Cardiac muscle cell (in vitro differentiated cells and primary cell): ENCODE measurements around the gene KAZN. TPM values are rescaled to one million over a fixed set of nuclear protein-coding genes. Genes with fewer than 3 reads are reported as not detected.
A peak's percentile ranks its signal among the peaks of the same experiment; 100 is the strongest.

ENCODE experiments used
- DNase-seq, 2 donors: peaks; one replicate each; pipeline versions ENCODE4 v3.0.0 to v3.0.0-alpha.2; 2010 to 2017; ENCODE audit warnings: low read depth in 1 of 2, low spot score in 1 of 2
- H3K27ac ChIP-seq: fragments of 200-600 bp; sonication (generic); 2 replicates; pipeline ENCODE4 v1.5.1; 2016
- H3K27me3 ChIP-seq: fragments of 200-600 bp; sonication (generic); 2 replicates; pipeline ENCODE4 v1.6.0; 2016; ENCODE audit warnings: control low read depth
- H3K36me3 ChIP-seq: fragments of 200-600 bp; sonication (generic); 2 replicates; pipeline ENCODE4 v1.5.1; 2016; ENCODE audit warnings: control low read depth
- H3K4me1 ChIP-seq: fragments of 200-600 bp; sonication (generic); 2 replicates; pipeline ENCODE4 v1.8.1; 2017; ENCODE audit warnings: low read depth, mild to moderate bottlenecking, mixed run types
- H3K4me3 ChIP-seq: fragments of 200-600 bp; sonication (generic); 2 replicates; pipeline ENCODE4 v1.5.1; 2016; ENCODE audit warnings: mild to moderate bottlenecking
- H3K9me3 ChIP-seq: fragments of 200-600 bp; sonication (generic); 2 replicates; pipeline ENCODE4 v1.5.1; 2017; ENCODE audit warnings: low read depth, mild to moderate bottlenecking, control low read depth
- CTCF ChIP-seq: IDR thresholded peaks from 2 replicates; pipeline ENCODE4 v1.5.1; 2012; ENCODE audit warnings: low read depth, mild to moderate bottlenecking, low read length
- polyA plus RNA-seq: library from polyadenylated mRNA; unstranded; fragments of >200 nt; fragmentation: Nextera tagmentation; extraction: Ambion mirVana; gene quantifications from 2 replicates; pipeline ENCODE4 v1.2.1, GENCODE V29; 2016
- total RNA-seq: library from RNA; depleted of rRNA; stranded (reverse); fragments of >200 nt; gene quantifications from 2 replicates; pipeline ENCODE4 v1.2.3, GENCODE V29; 2016

Gene KAZN
- total and polyA plus RNA-seq, 2 experiments from 2014 or later: 17.5 to 26.9 TPM

DNA sequence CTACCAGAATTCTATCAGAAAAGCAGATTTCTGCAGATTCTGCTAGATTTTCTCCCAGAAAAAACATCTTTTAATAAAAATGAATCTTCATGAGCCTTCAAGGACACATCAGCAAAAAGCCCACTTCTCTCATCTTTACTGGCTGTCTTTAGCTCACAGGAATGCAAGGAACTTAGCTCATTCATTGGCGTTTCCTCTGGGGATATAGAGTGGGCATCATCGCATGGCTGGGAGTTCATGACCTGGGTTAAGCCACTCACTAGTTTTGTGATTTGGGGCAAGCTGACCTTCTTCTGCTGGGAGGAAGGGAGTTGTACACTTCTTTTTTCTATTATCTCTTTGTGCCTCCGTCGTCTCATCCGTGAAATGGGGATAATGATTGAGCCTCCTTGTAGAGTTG, 149.7 kb downstream of the KAZN start:
- Histone ChIP-seq H3K36me3 (no peaks in the 10 kb centered on the region), H3K4me1 (no peaks in the 10 kb centered on the region), H3K27ac (no peak overlapping the region), H3K9me3 (no peaks in the 10 kb centered on the region), H3K4me3 (no peak overlapping the region), H3K27me3 (no peaks in the 10 kb centered on the region)
- DNase-seq: no peak
- TF ChIP-seq CTCF: no peak

GRCh38 chr1:14748977-14749376, 150.5 kb downstream of the KAZN start:
- H3K4me3 ChIP-seq: no peak overlapping the region
- no peak overlapping the region for H3K27ac ChIP-seq
- no peak for TF ChIP-seq CTCF
- no peaks in the 10 kb centered on the region for H3K27me3 ChIP-seq
- H3K36me3 ChIP-seq: no peaks in the 10 kb centered on the region
- no peaks in the 10 kb centered on the region for H3K9me3 ChIP-seq
- H3K4me1 ChIP-seq: no peaks in the 10 kb centered on the region
- DNase-seq: no peak

DNA sequence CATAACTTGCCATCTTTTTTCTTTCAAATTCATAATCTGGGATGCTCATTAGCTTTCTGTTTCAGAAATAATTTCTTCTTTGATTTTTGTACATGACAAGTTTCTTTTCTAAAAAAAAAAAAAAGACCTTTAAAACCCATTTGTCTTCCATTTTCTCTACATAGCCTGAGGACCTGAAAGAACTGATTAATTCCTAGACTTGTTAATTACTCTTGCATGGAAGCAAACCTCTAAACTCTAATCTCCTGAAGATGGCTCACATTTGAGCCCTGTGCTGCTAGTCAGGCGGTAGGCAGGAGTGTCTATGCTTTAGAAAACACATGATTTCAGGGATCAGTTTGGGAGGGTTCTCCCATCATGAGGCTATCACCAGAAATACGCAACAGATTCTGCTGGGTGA, 152.0 kb downstream of the KAZN start:
- TF ChIP-seq CTCF: no peak

DNA sequence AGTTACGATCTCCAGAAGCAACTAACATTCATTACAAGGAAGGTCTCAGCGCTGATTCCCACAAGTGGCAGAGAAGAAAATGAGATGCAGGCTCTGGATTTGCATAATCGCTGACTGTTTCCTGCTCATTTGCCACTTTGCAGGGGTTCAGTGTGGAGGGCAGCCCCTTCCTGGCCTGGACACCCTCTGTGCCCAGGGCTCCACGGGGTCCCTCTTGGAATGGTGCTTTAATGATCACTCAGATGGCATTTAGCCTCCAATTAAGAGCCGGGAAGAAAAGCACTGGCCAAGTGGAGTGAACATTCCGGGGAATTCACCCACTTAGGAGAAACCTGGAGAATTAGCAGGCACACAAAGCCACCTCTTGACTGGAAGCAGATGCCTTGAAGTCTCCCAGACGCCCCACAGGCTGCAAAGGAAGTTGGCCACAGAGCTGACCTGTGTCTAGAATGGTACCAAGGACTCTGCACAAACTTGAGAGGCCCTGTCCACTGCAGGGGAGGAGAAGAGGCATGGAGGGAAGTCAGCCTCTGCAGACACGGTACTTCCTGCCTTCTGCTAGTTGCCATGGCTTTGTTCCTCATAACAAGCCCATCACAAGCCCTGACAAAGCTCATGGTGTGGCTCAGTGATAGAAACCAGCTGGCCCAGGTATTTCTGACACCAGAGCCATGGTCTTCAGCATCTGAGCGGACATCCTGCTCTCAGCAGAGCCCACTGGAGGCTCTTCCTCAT, 157.2 kb downstream of the KAZN start:
- no peaks in the 10 kb centered on the region for H3K27me3 ChIP-seq
- H3K4me3 ChIP-seq: no peak overlapping the region
- no peak for TF ChIP-seq CTCF
- H3K9me3 ChIP-seq: no peaks in the 10 kb centered on the region
- no peaks in the 10 kb centered on the region for H3K36me3 ChIP-seq
- H3K27ac ChIP-seq: peak overlapping the region; percentile 58
- peaks cover 27% of the 10 kb centered on the region for H3K4me1 ChIP-seq
- peak in 1 of 2 donors; percentile 51 for DNase-seq

More for the DNA sequence above, 152.0 kb downstream of the KAZN start:
- no peak overlapping the region for H3K27ac ChIP-seq
- H3K27me3 ChIP-seq: no peaks in the 10 kb centered on the region
- peaks cover 4% of the 10 kb centered on the region for H3K4me1 ChIP-seq
- no peak for DNase-seq
- H3K36me3 ChIP-seq: no peaks in the 10 kb centered on the region
- H3K4me3 ChIP-seq: no peak overlapping the region
- no peaks in the 10 kb centered on the region for H3K9me3 ChIP-seq

- H3K4me1 ChIP-seq: peaks cover 27% of the 10 kb centered on the region
- no peaks in the 10 kb centered on the region for H3K9me3 ChIP-seq
- peak overlapping the region; percentile 58 for H3K27ac ChIP-seq
- no peak for DNase-seq
- H3K4me3 ChIP-seq: no peak overlapping the region
- no peak for TF ChIP-seq CTCF
- no peaks in the 10 kb centered on the region for H3K27me3 ChIP-seq
- H3K36me3 ChIP-seq: no peaks in the 10 kb centered on the region
These were observed 158.3 kb downstream of the KAZN start for GRCh38 chr1:14756589-14757285.
